ENCODE results near the gene SPAG5. TPM values are rescaled to one million over a fixed set of nuclear protein-coding genes. Genes with fewer than 3 reads are reported as not detected.

The SPAG5 gene
- total RNA-seq, 2 donors from 2014 or later = 150 to 326 TPM

GRCh38 chr17:28540231-28540630 lies 58.6 kb downstream of the SPAG5 start:
- ATAC-seq (no peak), DNase-seq (ENCODE audit: low spot score in 2 of 2) (no peak)
- H3K9me3 Mint-ChIP-seq = no peaks in the 10 kb centered on the region
- H3K27ac Mint-ChIP-seq = no peak overlapping the region
- no peaks in the 10 kb centered on the region for H3K36me3 Mint-ChIP-seq

- ATAC-seq (no peak), DNase-seq (ENCODE audit: low spot score in 2 of 2) (no peak)
- no peaks in the 10 kb centered on the region for H3K36me3 Mint-ChIP-seq
- H3K27ac Mint-ChIP-seq = no peak overlapping the region
- no peaks in the 10 kb centered on the region for H3K9me3 Mint-ChIP-seq
Observed at GRCh38 chr17:28538296-28538895, 60.4 kb downstream of the SPAG5 start.

GRCh38 chr17:28537219-28537610 lies 61.6 kb downstream of the SPAG5 start:
- Mint-ChIP-seq H3K36me3 (no peaks in the 10 kb centered on the region), H3K9me3 (no peaks in the 10 kb centered on the region), H3K27ac (no peak overlapping the region)
- no peak for DNase-seq (ENCODE audit: low spot score in 2 of 2)
- ATAC-seq = no peak

- Mint-ChIP-seq H3K9me3 (no peaks in the 10 kb centered on the region), H3K27ac (no peak overlapping the region), H3K36me3 (no peaks in the 10 kb centered on the region)
- DNase-seq (ENCODE audit: low spot score in 2 of 2) = no peak
- no peak for ATAC-seq
Observed at GRCh38 chr17:28536532-28537218, 62.1 kb downstream of the SPAG5 start.

- ATAC-seq = no peak
- Mint-ChIP-seq H3K27ac (no peak overlapping the region), H3K9me3 (no peaks in the 10 kb centered on the region), H3K36me3 (no peaks in the 10 kb centered on the region)
- DNase-seq (ENCODE audit: low spot score in 2 of 2) = no peak
Observed at GRCh38 chr17:28534740-28535375, 64.0 kb downstream of the SPAG5 start.

- no peaks in the 10 kb centered on the region for H3K9me3 Mint-ChIP-seq
- no peaks in the 10 kb centered on the region for H3K36me3 Mint-ChIP-seq
- H3K27ac Mint-ChIP-seq = no peak overlapping the region
- DNase-seq (ENCODE audit: low spot score in 2 of 2) = no peak
- ATAC-seq = no peak
Observed at GRCh38 chr17:28533091-28533807, 65.6 kb downstream of the SPAG5 start.

- no peaks in the 10 kb centered on the region for H3K36me3 Mint-ChIP-seq
- H3K9me3 Mint-ChIP-seq = no peaks in the 10 kb centered on the region
- no peak overlapping the region for H3K27ac Mint-ChIP-seq
- no peak for ATAC-seq
- DNase-seq (ENCODE audit: low spot score in 2 of 2) = no peak
Observed at GRCh38 chr17:28532050-28532960, 66.5 kb downstream of the SPAG5 start.

- ATAC-seq = no peak
- H3K27ac Mint-ChIP-seq = no peak overlapping the region
- H3K36me3 Mint-ChIP-seq = no peaks in the 10 kb centered on the region
- H3K9me3 Mint-ChIP-seq = no peaks in the 10 kb centered on the region
- no peak for DNase-seq (ENCODE audit: low spot score in 2 of 2)
Observed at GRCh38 chr17:28530926-28531325, 67.9 kb downstream of the SPAG5 start.

- ATAC-seq (no peak), DNase-seq (ENCODE audit: low spot score in 2 of 2) (no peak)
- H3K9me3 Mint-ChIP-seq = no peaks in the 10 kb centered on the region
- no peaks in the 10 kb centered on the region for H3K36me3 Mint-ChIP-seq
- no peak overlapping the region for H3K27ac Mint-ChIP-seq
Observed at GRCh38 chr17:28530250-28530649, 68.6 kb downstream of the SPAG5 start.

- Mint-ChIP-seq H3K27ac (no peak overlapping the region), H3K36me3 (no peaks in the 10 kb centered on the region), H3K9me3 (no peaks in the 10 kb centered on the region)
- no peak for DNase-seq (ENCODE audit: low spot score in 2 of 2)
- ATAC-seq = no peak
Observed at GRCh38 chr17:28529013-28529400, 69.8 kb downstream of the SPAG5 start.

GRCh38 chr17:28528327-28529012 lies 70.4 kb downstream of the SPAG5 start:
- ATAC-seq (no peak), DNase-seq (ENCODE audit: low spot score in 2 of 2) (no peak)
- no peaks in the 10 kb centered on the region for H3K9me3 Mint-ChIP-seq
- no peak overlapping the region for H3K27ac Mint-ChIP-seq
- H3K36me3 Mint-ChIP-seq = no peaks in the 10 kb centered on the region

GRCh38 chr17:28527859-28528258 lies 71.0 kb downstream of the SPAG5 start:
- no peak overlapping the region for H3K27ac Mint-ChIP-seq
- H3K36me3 Mint-ChIP-seq = no peaks in the 10 kb centered on the region
- H3K9me3 Mint-ChIP-seq = no peaks in the 10 kb centered on the region
- no peak for DNase-seq (ENCODE audit: low spot score in 2 of 2)
- ATAC-seq = no peak

Other genes starting within 250 kb of the SPAG5 start
- 10 to 100 TPM; 62.2 to 83.4 TPM for gene POLDIP2, start 241.5 kb downstream of the SPAG5 start, total RNA-seq
- gene SEBOX, start 233.8 kb downstream of the SPAG5 start, total RNA-seq = not detected
- under 1 TPM; 0.34 to 0.53 TPM for gene VTN, start 228.7 kb downstream of the SPAG5 start, total RNA-seq
- gene SARM1, start 227.3 kb downstream of the SPAG5 start, total RNA-seq = 10 to 100 TPM; 13.9 to 29.5 TPM
- 1 to 10 TPM; 1.8 to 3.6 TPM for gene SLC46A1, start 192.8 kb downstream of the SPAG5 start, total RNA-seq
- not detected for gene SLC13A2, start 125.4 kb downstream of the SPAG5 start, total RNA-seq
- gene FOXN1, start 92.7 kb downstream of the SPAG5 start, total RNA-seq = not detected
- 10 to 100 TPM; 53.0 to 56.6 TPM for gene UNC119, start 46.4 kb downstream of the SPAG5 start, total RNA-seq
- 10 to 100 TPM; 39.6 to 44.1 TPM for gene PIGS, start 27.5 kb downstream of the SPAG5 start, total RNA-seq
- 100 to 1,000 TPM in 1 of 2 donors, 10 to 100 TPM in 1; 41.6 to 220 TPM for gene ALDOC, start 22.1 kb downstream of the SPAG5 start, total RNA-seq
- 10 to 100 TPM; 29.7 to 32.2 TPM for gene RSKR, start 15.2 kb upstream of the SPAG5 start, total RNA-seq
- gene BLTP2, start 46.1 kb upstream of the SPAG5 start, total RNA-seq = 100 to 1,000 TPM; 155 to 156 TPM
- 10 to 100 TPM; 43.5 to 46.2 TPM for gene SDF2, start 62.9 kb upstream of the SPAG5 start, total RNA-seq
- gene SUPT6H, start 63.2 kb upstream of the SPAG5 start, total RNA-seq = 10 to 100 TPM; 70.0 to 91.8 TPM
- 1 to 10 TPM; 5.7 to 6.4 TPM for gene PROCA1, start 112.9 kb upstream of the SPAG5 start, total RNA-seq
- gene RAB34, start 118.8 kb upstream of the SPAG5 start, total RNA-seq = 10 to 100 TPM; 20.5 to 46.4 TPM
- 1,000 to 10,000 TPM; 2,221 to 2,736 TPM for gene RPL23A, start 121.0 kb upstream of the SPAG5 start, total RNA-seq
- gene TLCD1, start 127.2 kb upstream of the SPAG5 start, total RNA-seq = 10 to 100 TPM in 1 of 2 donors, 1 to 10 TPM in 1; 4.4 to 10.2 TPM
- 1 to 10 TPM; 5.3 to 6.4 TPM for gene NEK8, start 129.8 kb upstream of the SPAG5 start, total RNA-seq
- gene TRAF4, start 145.0 kb upstream of the SPAG5 start, total RNA-seq = 100 to 1,000 TPM in 1 of 2 donors, 10 to 100 TPM in 1; 88.3 to 168 TPM
- 10 to 100 TPM; 15.1 to 24.9 TPM for gene FAM222B, start 243.8 kb upstream of the SPAG5 start, total RNA-seq

All from activated naive CD4-positive, alpha-beta T cell treated with anti-CD3 and anti-CD28 coated beads, Interleukin-2, amount 50 U/mL, for 72 hours (primary cell).